SK-N-SH treated with all-trans-retinoic acid at 6 μM for 48 hours (cell line): Measurements from ENCODE around the gene CEACAM18.

Source experiments
- ATAC-seq: fragments of 200-7000 bp; cut with Tn5 transposase; 3 replicates; pipeline ENCODE4 v1.9.1; 2020; ENCODE audit warnings: mild to moderate bottlenecking, moderate library complexity
- ARNTL ChIP-seq: fragments of 450-650 bp; formaldehyde crosslinking; IDR thresholded peaks from 2 replicates; pipeline ENCODE4 v1.5.0; 2020; ENCODE audit warnings: low read depth, mild to moderate bottlenecking, moderate library complexity, borderline replicate concordance
- CREB5 ChIP-seq: fragments of 250-450 bp; sonication (Bioruptor Pico); IDR thresholded peaks from 2 replicates; pipeline ENCODE4 v1.5.1; 2020; ENCODE audit warnings: low read depth, mild to moderate bottlenecking, moderate library complexity
- CSDC2 ChIP-seq: fragments of 250-450 bp; sonication (Bioruptor Pico); IDR thresholded peaks from 2 replicates; pipeline ENCODE4 v1.5.0; 2020; ENCODE audit warnings: mild to moderate bottlenecking, moderate library complexity
- CSRNP3 ChIP-seq: fragments of 250-450 bp; sonication (Bioruptor Pico); IDR thresholded peaks from 2 replicates; pipeline ENCODE4 v1.5.1; 2021; ENCODE audit warnings: mild to moderate bottlenecking, moderate library complexity
- ESRRG ChIP-seq: fragments of 250-450 bp; sonication (Bioruptor Pico); IDR thresholded peaks from 2 replicates; pipeline ENCODE4 v1.6.1; 2021; ENCODE audit warnings: mild to moderate bottlenecking
- OSR1 ChIP-seq: fragments of 250-450 bp; sonication (Bioruptor Pico); IDR thresholded peaks from 2 replicates; pipeline ENCODE4 v1.8.0; 2022; ENCODE audit warnings: moderate library complexity, mild to moderate bottlenecking, inconsistent platforms
- PATZ1 ChIP-seq: fragments of 250-450 bp; sonication (Bioruptor Pico); IDR thresholded peaks from 2 replicates; pipeline ENCODE4 v1.8.0; 2020; ENCODE audit warnings: mild to moderate bottlenecking, moderate library complexity, borderline replicate concordance
- TOX ChIP-seq: fragments of 250-450 bp; sonication (Bioruptor Pico); IDR thresholded peaks from 2 replicates; pipeline ENCODE4 v1.8.0; 2021; ENCODE audit warnings: mild to moderate bottlenecking, moderate library complexity, borderline replicate concordance
- TSHZ2 ChIP-seq: fragments of 250-450 bp; sonication (Bioruptor Pico); IDR thresholded peaks from 2 replicates; pipeline ENCODE4 v1.5.0; 2020; ENCODE audit warnings: mild to moderate bottlenecking, moderate library complexity
- ZC3H10 ChIP-seq: fragments of 250-450 bp; sonication (Bioruptor Pico); IDR thresholded peaks from 2 replicates; pipeline ENCODE4 v1.5.1; 2021; ENCODE audit warnings: mild to moderate bottlenecking, moderate library complexity
- ZFP30 ChIP-seq: fragments of 450-650 bp; formaldehyde crosslinking; IDR thresholded peaks from 2 replicates; pipeline ENCODE4 v1.5.0; 2022; ENCODE audit warnings: mild to moderate bottlenecking, moderate library complexity
- ZNF70 ChIP-seq: fragments of 450-650 bp; formaldehyde crosslinking; IDR thresholded peaks from 2 replicates; pipeline ENCODE4 v1.5.0; 2020; ENCODE audit warnings: mild to moderate bottlenecking, moderate library complexity
- ZNF8 ChIP-seq: fragments of 450-650 bp; formaldehyde crosslinking; IDR thresholded peaks from 2 replicates; pipeline ENCODE4 v1.5.0; 2020; ENCODE audit warnings: mild to moderate bottlenecking, moderate library complexity

The CEACAM18 gene

DNA sequence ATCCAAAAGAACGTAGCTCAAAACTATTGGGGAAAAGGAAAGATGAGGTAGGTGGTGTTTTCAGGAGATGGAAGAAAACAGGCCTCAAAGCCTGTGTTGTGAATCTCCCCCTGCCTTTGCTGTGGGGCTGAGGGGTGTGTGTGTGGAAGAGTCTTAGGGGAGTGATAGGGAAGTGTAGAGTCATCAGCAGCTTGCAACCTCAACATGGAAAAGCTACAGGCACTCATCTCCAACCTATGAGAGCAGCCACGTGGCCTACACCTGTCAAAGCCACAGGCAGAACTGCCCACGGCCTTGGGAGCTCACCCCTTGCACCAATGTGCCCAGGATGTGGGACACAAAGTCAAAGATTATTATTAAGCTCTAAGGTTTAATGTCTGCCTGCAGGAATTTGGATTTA is 27.6 kb downstream of the CEACAM18 start (continued):
- TF ChIP-seq CREB5 (no peak), ARNTL (CRISPR knock-in tag) (no peak), TSHZ2 (no peak), CSDC2 (CRISPR knock-in tag) (no peak), ZNF8 (CRISPR knock-in tag) (no peak)

- TF ChIP-seq ARNTL (CRISPR knock-in tag) (no peak), TOX (CRISPR knock-in tag) (no peak), ZNF70 (CRISPR knock-in tag) (no peak), ZFP30 (CRISPR knock-in tag) (no peak), PATZ1 (CRISPR knock-in tag) (no peak), CSRNP3 (CRISPR knock-in tag) (no peak), OSR1 (no peak), ZC3H10 (CRISPR knock-in tag) (no peak), TSHZ2 (no peak)
- TF ChIP-seq, all 23 proteins: peak for 0
- no peak for ATAC-seq
Measured at GRCh38 chr19:51507192-51507591, 28.9 kb downstream of the CEACAM18 start.

DNA sequence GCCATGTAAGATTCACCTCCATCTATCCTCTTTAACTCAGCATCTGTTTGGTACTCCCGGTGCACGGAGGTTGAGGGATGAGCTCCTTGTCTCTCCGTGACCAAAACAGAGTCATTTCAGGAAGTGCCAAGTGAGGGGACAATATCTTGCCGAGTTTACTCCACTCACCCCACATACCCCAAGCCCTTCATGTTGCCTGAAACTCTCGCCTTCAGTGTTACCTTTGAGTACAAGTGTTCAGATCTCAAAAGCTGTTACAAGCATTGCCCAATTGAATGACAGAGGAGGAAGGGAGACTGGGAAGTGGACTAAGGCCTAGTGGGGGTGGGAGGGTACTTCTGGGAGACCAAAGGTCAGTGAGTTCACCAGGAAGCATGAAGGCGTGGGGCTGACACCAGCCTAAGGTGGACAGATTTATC is 29.3 kb downstream of the CEACAM18 start:
- ATAC-seq = no peak
- TF ChIP-seq CSDC2 (CRISPR knock-in tag) (no peak), TSHZ2 (no peak), ZNF70 (CRISPR knock-in tag) (no peak), ESRRG (CRISPR knock-in tag) (no peak)
